GM12892 (cell line): ENCODE data around the gene CAPN3.

Source experiments
- POLR2A ChIP-seq: IDR thresholded peaks from 2 replicates; pipeline ENCODE4 v1.6.1; 2011; ENCODE audit warnings: low read depth, low read length, control low read depth
- POLR2AphosphoS5 ChIP-seq: IDR thresholded peaks from 2 replicates; pipeline ENCODE4 v1.6.1; 2011; ENCODE audit warnings: low read depth, low read length, control low read depth
- TAF1 ChIP-seq: IDR thresholded peaks from 2 replicates; pipeline ENCODE4 v1.6.1; 2011; ENCODE audit warnings: low read depth, mild to moderate bottlenecking, control low read depth, low read length, borderline replicate concordance

GRCh38 chr15:42348083-42348482 lies 11.2 kb upstream of the CAPN3 start:
- TF ChIP-seq TAF1: no peak
- no peak for TF ChIP-seq POLR2A
- TF ChIP-seq POLR2AphosphoS5: no peak
